ENCODE measurements around the gene COG8. TPM values are rescaled to one million over a fixed set of nuclear protein-coding genes. Genes with fewer than 3 reads are reported as not detected.

The COG8 gene
- total and polyA plus RNA-seq, 9 of the 15 experiments (the other 6 are each of a cell fraction or from before 2014, with no cell fraction given), result 3.7 to 42.6 (median 30.1) TPM

- TF ChIP-seq IRF1 (CRISPR knock-in tag; IDR thresholded peaks at IDR 0.05; ENCODE audit: borderline replicate concordance) (no peak), RBM34 (IDR thresholded peaks at IDR 0.05; ENCODE audit: borderline replicate concordance, insufficient read depth, low read length) (no peak), TAF7 (tag; IDR thresholded peaks at IDR 0.05) (no peak), NFYB (IDR thresholded peaks at IDR 0.05; ENCODE audit: extremely low read depth, insufficient read length) (no peak), ZNF780A (CRISPR knock-in tag; IDR thresholded peaks at IDR 0.05) (no peak), GATAD2B (IDR thresholded peaks at IDR 0.05; ENCODE audit: borderline replicate concordance) (no peak), ERF (CRISPR knock-in tag; IDR thresholded peaks at IDR 0.05) (no peak), SRSF9 (IDR thresholded peaks at IDR 0.05; ENCODE audit: borderline replicate concordance, low read depth, low read length) (no peak), PURB (CRISPR knock-in tag; IDR thresholded peaks at IDR 0.05; ENCODE audit: low read depth) (no peak), MEF2A (IDR thresholded peaks at IDR 0.05; ENCODE audit: control insufficient read depth, low read depth, low read length) (no peak)
These were observed 31.5 kb downstream of the COG8 start (continued) for GRCh38 chr16:69307856-69308255.

- Histone ChIP-seq H3K4me3 (no peak overlapping the region), H3K4me1 (replicated peaks in 1 of 2; ENCODE audit: control insufficient read depth in 2 of 2, insufficient read depth in 2 of 2, low read length in 2 of 2) (peaks cover 2 to 10% of the 10 kb centered on the region in 2 experiments; a peak in 3 of 5 replicates), H3K4me2 (ENCODE audit: insufficient read depth, low read length) (no peak overlapping the region), H3K27me3 (ENCODE audit: control insufficient read depth in 2 of 2, insufficient read depth in 2 of 2, low read length in 2 of 2) (no peaks in the 10 kb centered on the region), H3K79me2 (ENCODE audit: control insufficient read depth, insufficient read depth, low read length) (peaks cover 10% of the 10 kb centered on the region), H2AFZ (ENCODE audit: low read depth, low read length) (no peak overlapping the region), H3K36me3 (ENCODE audit: control insufficient read depth, insufficient read depth, low read length) (no peaks in the 10 kb centered on the region), H3K9me3 (replicated peaks; ENCODE audit: control insufficient read depth, insufficient read depth, low read depth, low read length) (no peaks in the 10 kb centered on the region), H3K9me1 (ENCODE audit: control insufficient read depth, insufficient read depth, low read length) (no peaks in the 10 kb centered on the region), H3K9ac (ENCODE audit: insufficient read depth in 1 of 2, low read depth in 2 of 2, low read length in 2 of 2) (no peak overlapping the region), H3K27ac (ENCODE audit: extremely low read depth, low read depth, low read length) (no peak overlapping the region), H4K20me1 (replicated peaks; ENCODE audit: control insufficient read depth, insufficient read depth, low read length) (0 out of 2 replicates have a peak, but pooled peaks cover 3% of the 10 kb centered on the region)
- TF ChIP-seq DEAF1 (CRISPR knock-in tag; IDR thresholded peaks at IDR 0.05) (no peak), GATAD2A (IDR thresholded peaks at IDR 0.05) (no peak), ARID4B (CRISPR knock-in tag; IDR thresholded peaks at IDR 0.05) (no peak)
- FAIRE-seq (no peak), DNase-seq (ENCODE audit: extremely low read depth in 1 of 4, low spot score in 3 of 4) (no peak), ATAC-seq (no peak)
- 21% methylated on average over 1 of the region's 1 CpG for WGBS (ENCODE audit: insufficient coverage, low coverage, missing lambda C conversion rate)
- no TSS peak for BruUV-seq (replicated peaks)
- in situ Hi-C loops (cut with MboI), result no loop called here
- ChIA-PET CTCF (ENCODE audit: low intra/inter-chr PET ratio) (no interaction called here), POLR2A (no interaction called here)
- intact Hi-C loops (cut with micrococcal nuclease), result loop anchor here (10.0 kb wide), 1 partner anchor 462 kb away; the partner anchor contains the start of gene TANGO6
These were observed 32.3 kb downstream of the COG8 start for GRCh38 chr16:69307091-69307490.

All from K562 (cell line).